Esophagus muscularis mucosa (tissue), 4 donors: ENCODE data around the gene SEC61B. TPM values are rescaled to one million over a fixed set of nuclear protein-coding genes. Genes with fewer than 3 reads are reported as not detected.
"Not testable (repeated sequence)": the region's sequence is repeated elsewhere in the genome, so short reads cannot be mapped to it uniquely, and the experiment has no call there.

ENCODE experiments used
- DNase-seq: peaks from one replicate; pipeline ENCODE4 v3.0.0-alpha.2; 2017; ENCODE audit errors: extremely low spot score
- H3K27ac ChIP-seq, 4 donors: fragments of 200-600 bp; sonication (generic); replicated peaks in 1 of 4; 1 replicate in 3 of 4; 2 replicates in 1 of 4; pipeline ENCODE4 v1.5.1; 2016 to 2019; ENCODE audit warnings: mild to moderate bottlenecking in 1 of 4
- H3K27me3 ChIP-seq, 4 donors: fragments of 200-600 bp; sonication (generic); one replicate each; pipeline versions ENCODE4 v1.5.1 to v1.6.0; 2016 to 2019
- H3K36me3 ChIP-seq, 4 donors: fragments of 200-600 bp; sonication (generic); one replicate each; pipeline ENCODE4 v1.5.1; 2016 to 2019
- H3K4me1 ChIP-seq, 4 donors: fragments of 200-600 bp; sonication (generic); one replicate each; pipeline ENCODE4 v1.5.1; 2016 to 2019
- H3K4me3 ChIP-seq, 4 donors: fragments of 200-600 bp; sonication (generic); 1 replicate in 2 of 4; 2 replicates in 2 of 4; pipeline ENCODE4 v1.5.1; 2016 to 2019; ENCODE audit warnings: mild to moderate bottlenecking in 4 of 4, moderate library complexity in 1 of 4
- H3K9me3 ChIP-seq, 4 donors: fragments of 200-600 bp; sonication (generic); 1 replicate in 3 of 4; 2 replicates in 1 of 4; pipeline ENCODE4 v1.5.1; 2016 to 2019
- EP300 ChIP-seq: sonication (generic); formaldehyde crosslinking; IDR thresholded peaks from one replicate; pipeline ENCODE4 v1.6.1; 2017; ENCODE audit warnings: antibody characterized with exemption
- POLR2A ChIP-seq: fragments of 450-650 bp; IDR thresholded peaks from one replicate; pipeline ENCODE4 v1.6.1; 2017; ENCODE audit warnings: antibody characterized with exemption, moderate library complexity, mild to moderate bottlenecking, low read depth
- POLR2AphosphoS5 ChIP-seq, 2 donors: sonication (generic); formaldehyde crosslinking; IDR thresholded peaks; one replicate each; pipeline ENCODE4 v1.6.1; 2017; ENCODE audit warnings: antibody characterized with exemption in 2 of 2
- WGBS: methylation state at CpG from one replicate; pipeline ENCODE4 v1.1.5; 2018; 5-methylcytosine and 5-hydroxymethylcytosine counted together
- intact Hi-C: fragments of 100-400 bp; cut with DNase I; formaldehyde crosslinking; loops from one replicate; pipeline ENCODE4 v1.15.1; 2023
- total RNA-seq, 4 donors: library from RNA; depleted of rRNA; stranded (reverse); fragments of >200 nt; gene quantifications; one replicate each; pipeline versions ENCODE4 v1.1.0 to v1.2.1, GENCODE V29; 2016
- TF ChIP-seq, protein P1 (sequence below), 3 experiments: fragments of 200-600 bp in 2 of 3; fragments of 450-650 bp in 1 of 3; sonication (generic) in 2 of 3; IDR thresholded peaks; one replicate each; pipeline ENCODE4 v1.5.1; 2017 to 2019; ENCODE audit warnings: antibody characterized with exemption in 3 of 3, mild to moderate bottlenecking in 2 of 3, moderate library complexity in 1 of 3

SEC61B gene
- total RNA-seq, 4 donors from 2014 or later: 53.6 to 67.9 (median 62.9) TPM

GRCh38 chr9:99235926-99236634 lies 14.0 kb downstream of the SEC61B start:
- WGBS: 79% methylated on average over 7 of the region's 7 CpGs

GRCh38 chr9:99237356-99237755 lies 15.3 kb downstream of the SEC61B start:
- Histone ChIP-seq H3K4me3 (no peak overlapping the region), H3K9me3 (no peaks in the 10 kb centered on the region), H3K36me3 (peaks cover 10 to 65% (median 25%) of the 10 kb centered on the region in 4 donors), H3K27me3 (no peaks in the 10 kb centered on the region), H3K27ac (no peak overlapping the region), H3K4me1 (peaks cover 0 to 12% (median 0%) of the 10 kb centered on the region in 4 donors)
- DNase-seq: no peak
- TF ChIP-seq EP300 (no peak), POLR2A (no peak)
- TF ChIP-seq, protein P1, sequence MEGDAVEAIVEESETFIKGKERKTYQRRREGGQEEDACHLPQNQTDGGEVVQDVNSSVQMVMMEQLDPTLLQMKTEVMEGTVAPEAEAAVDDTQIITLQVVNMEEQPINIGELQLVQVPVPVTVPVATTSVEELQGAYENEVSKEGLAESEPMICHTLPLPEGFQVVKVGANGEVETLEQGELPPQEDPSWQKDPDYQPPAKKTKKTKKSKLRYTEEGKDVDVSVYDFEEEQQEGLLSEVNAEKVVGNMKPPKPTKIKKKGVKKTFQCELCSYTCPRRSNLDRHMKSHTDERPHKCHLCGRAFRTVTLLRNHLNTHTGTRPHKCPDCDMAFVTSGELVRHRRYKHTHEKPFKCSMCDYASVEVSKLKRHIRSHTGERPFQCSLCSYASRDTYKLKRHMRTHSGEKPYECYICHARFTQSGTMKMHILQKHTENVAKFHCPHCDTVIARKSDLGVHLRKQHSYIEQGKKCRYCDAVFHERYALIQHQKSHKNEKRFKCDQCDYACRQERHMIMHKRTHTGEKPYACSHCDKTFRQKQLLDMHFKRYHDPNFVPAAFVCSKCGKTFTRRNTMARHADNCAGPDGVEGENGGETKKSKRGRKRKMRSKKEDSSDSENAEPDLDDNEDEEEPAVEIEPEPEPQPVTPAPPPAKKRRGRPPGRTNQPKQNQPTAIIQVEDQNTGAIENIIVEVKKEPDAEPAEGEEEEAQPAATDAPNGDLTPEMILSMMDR (IDR thresholded peaks at IDR 0.05): no peak
- intact Hi-C loops: no loop called here

More at GRCh38 chr9:99235926-99236634, 14.0 kb downstream of the SEC61B start:
- H3K9me3 ChIP-seq: no peaks in the 10 kb centered on the region
- no peaks in the 10 kb centered on the region for H3K27me3 ChIP-seq
- TF ChIP-seq EP300 (no peak), POLR2A (no peak), POLR2AphosphoS5 (IDR thresholded peaks at IDR 0.05) (no peak)
- TF ChIP-seq, protein P1 (IDR thresholded peaks at IDR 0.05): no peak
- peaks cover 10 to 76% (median 36%) of the 10 kb centered on the region in 4 donors for H3K36me3 ChIP-seq
- intact Hi-C loops: no loop called here
- no peak overlapping the region for H3K27ac ChIP-seq
- H3K4me3 ChIP-seq: no peak overlapping the region
- DNase-seq: no peak
- peaks cover 0 to 12% (median 0%) of the 10 kb centered on the region in 4 donors for H3K4me1 ChIP-seq

DNA sequence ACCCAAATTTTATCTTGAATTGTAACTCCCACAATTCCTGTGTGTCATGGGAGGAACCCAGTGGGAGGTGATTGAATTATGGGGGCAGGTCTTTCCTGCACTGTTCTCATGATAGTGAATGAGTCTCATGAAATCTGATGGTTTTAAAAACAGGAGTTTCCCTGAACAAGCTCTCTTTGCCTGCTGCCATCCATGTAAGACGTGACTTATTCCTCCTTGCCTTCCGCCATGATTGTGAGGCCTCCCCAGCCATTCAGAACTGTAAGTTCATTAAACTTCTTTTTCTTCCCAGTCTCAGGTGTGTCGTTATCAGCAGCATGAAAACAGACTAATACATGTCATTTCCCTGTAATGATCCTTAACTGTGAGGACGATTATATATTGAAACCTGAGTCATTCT lies 15.8 kb downstream of the SEC61B start:
- H3K36me3 ChIP-seq: peaks cover 7 to 60% (median 20%) of the 10 kb centered on the region in 4 donors
- H3K9me3 ChIP-seq, intact Hi-C loops, H3K4me3 ChIP-seq, H3K27me3 ChIP-seq, H3K27ac ChIP-seq, DNase-seq: not testable (repeated sequence)
- peaks cover 0 to 12% (median 0%) of the 10 kb centered on the region in 4 donors for H3K4me1 ChIP-seq
- 90% methylated on average over 4 of the region's 4 CpGs for WGBS

DNA sequence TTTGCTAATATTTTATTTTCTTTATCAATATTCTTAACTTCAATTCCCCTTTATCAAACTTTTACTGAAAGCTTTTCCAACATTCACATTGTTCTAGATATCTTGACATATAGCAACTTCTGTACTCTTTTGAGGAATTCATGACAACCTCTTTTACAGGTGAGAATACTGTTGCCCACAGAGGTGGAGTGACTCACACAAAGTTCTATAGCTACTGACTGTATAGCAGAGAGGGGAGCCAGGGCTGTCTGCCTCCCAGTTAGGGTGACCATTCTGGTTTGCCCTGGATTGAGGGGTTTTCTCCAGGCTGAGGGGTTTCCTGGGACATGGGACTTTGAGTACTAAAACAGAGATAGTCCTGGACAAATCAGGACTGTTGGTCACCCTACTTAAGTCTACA lies 16.2 kb downstream of the SEC61B start:
- DNase-seq: no peak
- TF ChIP-seq, protein P1 (IDR thresholded peaks at IDR 0.05): no peak
- Histone ChIP-seq H3K36me3 (peaks cover 2 to 55% (median 16%) of the 10 kb centered on the region in 4 donors), H3K27ac (no peak overlapping the region), H3K27me3 (no peaks in the 10 kb centered on the region), H3K4me1 (peaks cover 0 to 12% (median 0%) of the 10 kb centered on the region in 4 donors), H3K9me3 (no peaks in the 10 kb centered on the region), H3K4me3 (no peak overlapping the region)
- intact Hi-C loops: no loop called here

DNA sequence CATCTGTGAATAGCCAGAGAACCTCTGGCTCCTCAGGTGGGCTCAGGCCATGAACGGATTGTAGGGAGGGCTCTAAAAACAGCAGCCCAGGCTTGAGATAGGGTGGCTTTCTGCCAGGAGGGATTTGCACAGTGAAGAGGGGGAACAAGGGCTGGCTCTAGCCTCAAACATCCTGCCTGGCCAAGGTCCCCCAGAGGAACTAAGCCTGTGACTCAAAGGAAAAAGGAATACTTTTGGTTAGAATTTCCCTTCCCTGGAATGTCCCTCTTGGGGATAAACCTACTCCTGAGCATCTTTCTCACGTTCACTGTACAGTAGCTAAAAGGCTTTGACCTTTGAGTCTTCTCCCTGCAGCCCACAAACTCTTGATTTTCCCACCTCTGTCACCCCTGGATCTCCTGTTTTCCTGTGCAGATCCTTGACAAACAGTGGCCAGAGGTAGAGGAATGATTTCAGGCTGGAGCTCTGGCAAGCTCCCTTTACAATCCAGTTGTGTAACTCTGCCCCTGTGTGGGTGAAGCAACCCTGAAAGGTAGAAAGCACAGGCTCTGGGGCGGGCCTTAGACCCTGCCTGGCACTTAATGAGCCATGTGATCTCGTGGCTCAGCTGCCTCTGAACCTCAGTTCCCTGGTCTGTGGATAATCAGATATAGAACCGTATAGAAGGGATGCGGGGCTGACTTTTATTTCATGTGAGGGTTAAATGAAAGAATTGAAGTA lies 17.4 kb downstream of the SEC61B start:
- no peak overlapping the region for H3K27ac ChIP-seq
- 67% methylated on average over 6 of the region's 6 CpGs for WGBS
- no peaks in the 10 kb centered on the region for H3K27me3 ChIP-seq
- H3K9me3 ChIP-seq: no peaks in the 10 kb centered on the region
- no peak overlapping the region for H3K4me3 ChIP-seq
- DNase-seq: no peak
- H3K4me1 ChIP-seq: peaks cover 0 to 12% (median 0%) of the 10 kb centered on the region in 4 donors
- TF ChIP-seq, protein P1 (IDR thresholded peaks at IDR 0.05): no peak
- no peak for TF ChIP-seq EP300
- TF ChIP-seq POLR2AphosphoS5 (IDR thresholded peaks at IDR 0.05): no peak
- no peak for TF ChIP-seq POLR2A
- H3K36me3 ChIP-seq: peaks cover 0 to 49% (median 10%) of the 10 kb centered on the region in 4 donors
- intact Hi-C loops: no loop called here
